GM19467 (cell line): ENCODE results near the gene C1orf141.
"Not testable (repeated sequence)": the region's sequence is repeated elsewhere in the genome, so short reads cannot be mapped to it uniquely, and the experiment has no call there.

Source experiments
- ATAC-seq: cut with Tn5 transposase; IDR thresholded peaks from one replicate; pipeline ENCODE4 v1.9.1; 2021; ENCODE audit warnings: mild to moderate bottlenecking, moderate library complexity; ENCODE audit not compliant: unreplicated experiment

Gene C1orf141

GRCh38 chr1:67134695-67135094 is at the start of gene C1orf141:
C1orf141 (minus strand) TSS chr1:67134970; CDS start chr1:67127240, 7,730 bp downstream.
- no peak for ATAC-seq

GRCh38 chr1:67175530-67176087 is 40.8 kb upstream of the C1orf141 start:
- ATAC-seq = no peak

DNA sequence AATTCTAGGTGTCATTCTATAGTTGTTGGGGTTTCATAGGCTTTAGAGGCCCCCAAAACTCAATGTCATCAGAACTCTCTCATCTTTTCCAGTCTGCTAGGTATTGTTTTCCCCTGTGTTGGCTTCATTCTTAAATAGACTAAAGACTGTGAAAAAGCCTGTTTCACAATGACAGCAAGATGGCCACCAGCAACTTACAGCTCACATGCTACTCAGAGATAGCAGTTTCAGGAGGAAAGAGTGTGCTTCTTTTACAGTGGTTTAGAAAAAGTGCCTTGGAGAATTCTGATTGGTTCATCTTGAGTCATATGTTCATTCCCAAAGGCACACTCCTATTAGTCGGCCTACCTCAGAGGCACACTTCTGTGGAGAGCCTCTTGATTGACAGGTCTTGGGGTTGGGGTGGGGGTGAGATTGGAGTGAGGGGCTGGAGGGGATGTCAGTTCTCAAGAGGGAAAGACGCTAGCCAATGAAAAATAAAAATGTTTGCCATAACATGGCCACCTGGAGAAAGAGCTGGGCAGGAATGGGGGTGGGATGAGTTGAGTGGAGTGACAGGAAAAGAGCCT is 40.0 kb upstream of the C1orf141 start:
- ATAC-seq = no peak

- no peak for ATAC-seq
These were observed 39.2 kb upstream of the C1orf141 start for GRCh38 chr1:67173988-67174387.

- no peak for ATAC-seq
These were observed 37.2 kb upstream of the C1orf141 start for GRCh38 chr1:67171978-67172377.

DNA sequence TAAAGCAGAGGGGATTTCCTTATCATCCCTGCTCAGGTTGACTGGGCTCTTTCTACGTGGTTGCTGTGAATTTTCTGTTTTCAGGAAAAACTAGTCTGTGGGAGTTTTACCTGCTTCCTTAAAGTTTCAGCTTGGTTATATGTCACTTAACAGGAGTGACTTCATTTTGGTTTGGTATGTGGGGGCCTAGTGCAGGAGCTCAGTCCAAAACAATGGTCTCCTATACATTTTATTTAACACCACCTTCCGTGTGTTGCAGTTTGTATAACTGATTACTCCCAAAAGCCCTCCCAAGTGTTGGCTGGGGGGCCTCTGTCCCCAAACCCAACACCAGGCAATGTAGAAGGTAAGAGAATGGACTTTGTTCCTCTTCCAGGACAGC is 36.8 kb upstream of the C1orf141 start:
- ATAC-seq = no peak

DNA sequence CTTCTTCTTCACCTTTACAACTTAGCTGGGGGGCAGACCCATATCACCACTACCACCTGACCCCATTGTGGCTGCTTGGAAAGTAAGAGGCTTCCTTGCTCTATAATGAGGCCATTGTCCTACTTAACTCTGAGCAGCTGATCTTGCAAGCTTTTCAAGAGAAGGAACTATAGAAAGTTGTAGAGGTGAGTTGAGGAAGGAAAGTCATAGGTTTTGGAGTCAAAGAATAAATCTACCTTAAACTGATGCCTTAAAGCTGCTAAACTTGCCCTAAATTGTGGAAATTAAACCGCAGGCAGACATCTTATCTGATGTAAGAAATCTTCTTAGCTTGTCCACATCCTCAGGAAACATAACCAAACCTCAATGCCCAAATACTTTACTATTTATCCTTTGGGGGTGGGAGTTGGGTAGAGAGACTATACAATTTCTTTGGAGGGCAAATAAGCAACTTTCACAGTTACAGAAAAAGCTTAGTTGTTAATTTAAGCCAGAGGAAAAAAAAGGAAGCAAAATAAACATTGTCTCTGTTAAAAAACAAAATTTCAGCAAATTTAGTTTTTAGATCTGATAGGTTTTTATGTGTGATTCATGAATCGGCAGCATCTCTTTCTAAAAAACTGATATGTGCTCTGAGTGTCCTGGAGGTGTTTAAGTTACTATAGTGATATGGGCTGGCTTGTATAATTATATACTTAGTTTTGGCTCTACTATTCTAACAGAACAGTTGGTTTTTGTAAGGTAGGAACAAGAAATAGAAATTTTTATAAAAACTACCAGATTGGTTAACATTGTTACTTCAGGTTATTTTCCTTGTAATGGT is 36.2 kb upstream of the C1orf141 start:
- no peak for ATAC-seq

DNA sequence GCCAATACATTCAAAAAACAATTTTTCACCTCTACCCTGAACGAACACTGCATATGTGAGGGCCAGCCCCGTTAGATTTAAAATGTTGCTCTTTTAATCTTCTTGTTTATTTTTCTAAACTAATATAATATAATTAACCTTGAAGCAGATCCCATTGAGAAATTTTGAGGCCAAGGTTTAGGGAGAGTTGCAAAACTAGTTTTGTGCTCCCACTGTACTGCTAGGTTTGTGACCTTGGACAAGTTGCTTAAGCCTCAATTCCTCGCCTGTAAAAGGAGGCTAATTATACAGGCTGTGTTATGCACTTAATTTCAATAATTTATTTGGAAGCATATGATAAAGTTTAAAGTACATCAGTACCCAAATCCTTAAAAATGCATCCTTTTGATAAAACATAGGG is 35.2 kb upstream of the C1orf141 start:
- ATAC-seq = no peak

DNA sequence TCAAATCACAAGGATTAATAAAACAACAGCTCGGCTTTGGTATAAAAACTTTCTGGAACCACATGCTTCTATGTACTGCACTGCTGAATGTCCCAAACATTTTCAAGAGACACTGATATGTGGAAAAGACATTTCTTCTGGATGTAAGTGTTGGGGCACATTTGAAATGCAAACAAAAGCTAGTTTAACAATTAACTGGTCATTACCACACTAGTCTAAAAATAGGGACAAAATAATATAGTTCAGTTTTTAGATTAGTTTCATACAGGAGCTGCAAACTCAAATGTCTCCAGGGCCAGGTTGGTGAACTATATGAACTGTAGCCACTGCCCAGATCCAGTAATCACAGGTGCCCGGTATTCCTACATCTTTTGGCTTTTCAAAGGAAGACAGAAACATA is 34.7 kb upstream of the C1orf141 start:
- ATAC-seq = no peak

DNA sequence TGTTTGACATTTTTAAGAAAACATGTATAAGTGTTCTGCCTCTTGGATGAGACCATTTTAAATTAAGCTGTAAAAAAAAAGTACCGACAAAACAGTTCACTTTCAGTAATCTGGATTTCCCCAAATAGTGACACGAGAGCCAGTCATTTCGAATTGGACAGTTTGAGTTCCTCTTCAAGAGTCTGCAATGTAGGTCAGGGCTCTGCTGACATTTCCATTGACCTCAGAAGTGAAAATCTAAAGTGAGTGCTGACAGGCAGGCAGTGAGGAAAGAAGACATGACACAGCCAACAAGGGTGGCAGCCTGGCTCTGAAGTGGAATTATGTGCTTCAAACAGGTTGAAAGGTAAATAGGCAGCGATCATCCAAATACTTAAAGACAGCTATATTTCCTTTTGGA is 31.4 kb upstream of the C1orf141 start, which contains the start of gene IL23R:
TSS of gene IL23R (plus strand) at position 259 of the 400 bp plus-strand sequence. CDS start 1,667 bp downstream, outside the sequence.
- ATAC-seq = peak; percentile 63

DNA sequence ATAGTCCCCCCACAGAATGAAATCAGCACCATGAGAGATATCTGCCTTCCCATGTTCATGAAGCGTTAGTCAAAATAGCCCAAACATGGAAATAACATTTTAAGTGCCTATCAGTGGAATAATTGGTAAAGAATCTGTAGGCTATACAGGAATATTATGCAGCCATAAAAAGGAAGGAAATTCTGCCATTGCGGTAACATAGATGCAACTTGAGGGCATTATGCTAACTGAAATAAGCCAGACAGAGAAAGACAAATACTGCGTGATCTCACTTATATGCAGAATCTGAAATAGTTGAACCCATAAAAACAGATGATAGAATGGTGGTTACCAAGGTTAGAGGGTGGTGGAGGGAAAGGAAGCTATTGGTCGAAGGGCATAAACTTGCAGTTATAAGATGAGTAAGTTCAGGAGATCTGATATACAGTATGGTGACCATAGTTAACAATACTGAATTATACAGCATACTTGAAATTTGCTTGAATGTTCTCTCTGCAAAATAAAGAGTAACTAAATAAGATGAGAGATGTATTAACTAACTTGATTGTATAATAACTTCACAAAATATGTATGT is 30.8 kb upstream of the C1orf141 start:
- ATAC-seq = no peak

DNA sequence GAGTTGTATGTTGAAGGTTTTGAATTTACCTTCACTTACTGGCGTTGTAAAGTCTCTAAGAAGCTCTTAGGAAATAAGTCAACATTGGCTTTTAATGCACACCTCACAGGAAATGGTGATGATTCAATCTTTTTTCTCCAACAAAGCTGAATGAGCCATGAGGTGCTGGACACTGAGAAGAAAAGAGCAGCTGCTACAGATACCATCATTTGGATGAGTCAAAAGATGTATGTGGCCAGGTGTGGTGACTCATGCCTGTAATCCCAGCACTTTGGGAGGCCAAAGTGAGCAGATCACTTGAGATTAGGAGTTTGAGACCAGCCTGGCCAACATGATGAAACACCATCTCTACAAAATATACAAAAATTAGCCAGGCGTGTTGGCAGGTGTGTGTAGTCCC is 28.2 kb upstream of the C1orf141 start:
- no peak for ATAC-seq

- no peak for ATAC-seq
These were observed 24.5 kb upstream of the C1orf141 start for GRCh38 chr1:67159233-67159632.

- no peak for ATAC-seq
These were observed 23.6 kb upstream of the C1orf141 start for GRCh38 chr1:67158401-67158800.

GRCh38 chr1:67150931-67151330 is 16.2 kb upstream of the C1orf141 start:
- no peak for ATAC-seq

- ATAC-seq = peak; percentile 86
These were observed 14.5 kb upstream of the C1orf141 start for GRCh38 chr1:67149179-67149770.

DNA sequence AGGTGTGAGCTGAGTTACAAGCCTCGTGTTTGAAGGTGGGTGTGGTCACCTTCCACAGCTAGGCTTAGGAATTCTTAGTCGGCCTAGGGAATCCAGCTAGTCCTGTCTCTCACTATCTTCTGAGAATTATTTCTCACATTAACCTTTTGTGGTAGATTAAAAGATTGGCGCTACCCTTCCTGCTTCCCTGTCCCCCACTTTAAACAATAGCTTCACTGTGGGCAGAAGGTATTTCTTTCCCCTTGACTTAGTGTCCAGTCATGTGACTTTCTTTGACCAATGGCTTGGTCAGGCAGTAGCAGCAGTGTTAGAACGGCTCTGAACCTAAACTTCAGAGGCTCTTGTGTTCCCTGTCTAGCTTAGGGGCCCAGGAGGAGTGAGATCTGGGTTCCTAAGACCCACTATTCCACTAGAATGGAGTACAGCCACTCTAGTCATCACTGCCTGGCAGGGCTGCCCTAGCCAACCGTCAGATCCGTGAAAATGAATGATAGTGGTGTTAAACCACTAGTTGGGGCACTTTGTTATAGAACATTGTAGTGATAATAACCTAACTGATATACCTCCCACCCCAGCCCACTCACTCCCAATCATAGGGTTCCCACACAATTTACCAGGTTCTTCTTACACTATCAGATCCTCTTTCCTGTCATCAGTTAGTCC is 13.9 kb upstream of the C1orf141 start:
- ATAC-seq = no peak

DNA sequence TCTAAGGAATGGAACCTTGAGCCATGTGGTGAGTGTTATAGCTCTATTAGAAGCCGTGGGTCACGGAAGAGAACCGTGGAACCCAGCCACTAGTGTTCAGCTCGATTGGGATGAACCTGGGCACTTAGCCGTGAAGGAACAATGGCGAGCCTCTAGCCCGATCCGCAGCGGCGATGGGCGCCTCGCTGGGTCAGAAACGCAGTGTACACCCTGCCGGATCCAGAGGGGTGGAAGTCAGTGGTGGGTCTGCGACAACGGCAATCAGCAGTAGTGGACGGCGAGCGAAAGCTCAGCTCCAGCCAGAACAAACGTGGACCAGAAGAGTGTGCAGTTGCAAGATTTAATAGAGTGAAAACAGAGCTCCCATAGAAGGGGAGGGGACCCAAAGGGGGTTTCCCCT is 13.2 kb upstream of the C1orf141 start:
- not testable (repeated sequence) for ATAC-seq

- no peak for ATAC-seq
These were observed 11.8 kb upstream of the C1orf141 start for GRCh38 chr1:67146539-67146938.

GRCh38 chr1:67146101-67146500 is 11.3 kb upstream of the C1orf141 start:
- ATAC-seq = no peak

DNA sequence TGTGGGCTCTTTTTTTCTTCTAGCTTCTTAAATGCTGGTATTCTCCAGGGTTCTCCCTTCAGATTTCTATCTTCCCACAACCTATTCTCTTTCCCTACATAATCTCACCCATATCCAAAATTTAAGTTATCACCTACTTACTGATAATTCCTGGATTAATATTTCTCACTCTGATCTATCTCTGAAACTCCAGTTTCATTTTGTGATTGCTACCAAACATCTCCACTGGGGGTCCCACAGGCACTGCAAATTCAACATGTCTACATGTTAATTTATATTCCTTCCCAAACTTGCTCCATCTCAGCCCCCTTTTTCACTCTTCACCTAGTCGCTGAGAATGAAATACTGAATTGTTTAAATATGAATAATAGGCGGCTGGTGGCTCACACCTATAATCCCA is 9.9 kb upstream of the C1orf141 start:
- ATAC-seq = no peak
